HL-60 (cell line): ENCODE measurements around the gene BIRC7.

Experiments used
- DNase-seq, 2 experiments: peaks; one replicate each; pipeline ENCODE4 v3.0.0-alpha.2; 2010 to 2020; ENCODE audit warnings: low read depth in 1 of 2, low spot score in 1 of 2
- H3K27ac ChIP-seq: fragments of 250-450 bp; sonication (Bioruptor Pico); replicated peaks from 2 replicates; pipeline ENCODE4 v1.5.1; 2020; ENCODE audit warnings: mild to moderate bottlenecking, moderate library complexity
- H3K27me3 ChIP-seq: fragments of 250-450 bp; sonication (Bioruptor Pico); 2 replicates; pipeline ENCODE4 v1.5.1; 2021; ENCODE audit warnings: mild to moderate bottlenecking, moderate library complexity; ENCODE audit not compliant: insufficient read depth, poor library complexity, severe bottlenecking
- H3K4me3 ChIP-seq: replicated peaks from 2 replicates; pipeline ENCODE4 v1.5.1; 2011; ENCODE audit warnings: mild to moderate bottlenecking, control low read depth, low read length; ENCODE audit not compliant: insufficient read depth
- CTCF ChIP-seq: IDR thresholded peaks from one replicate; pipeline ENCODE4 v1.5.1; 2011; ENCODE audit warnings: low read length, control low read depth, inconsistent platforms; ENCODE audit not compliant: insufficient read depth
- GABPA ChIP-seq: IDR thresholded peaks from 2 replicates; pipeline ENCODE4 v1.6.1; 2012; ENCODE audit warnings: low read depth
- POLR2AphosphoS5 ChIP-seq: IDR thresholded peaks from 2 replicates; pipeline ENCODE4 v1.6.1; 2012; ENCODE audit warnings: low read depth
- REST ChIP-seq: IDR thresholded peaks from 2 replicates; pipeline ENCODE4 v1.6.1; 2012; ENCODE audit warnings: low read depth; ENCODE audit not compliant: insufficient replicate concordance
- SPI1 ChIP-seq: IDR thresholded peaks from 2 replicates; pipeline ENCODE4 v1.6.1; 2012; ENCODE audit warnings: low read depth, mild to moderate bottlenecking, borderline replicate concordance

BIRC7 gene

GRCh38 chr20:63191400-63191799, 44.3 kb upstream of the BIRC7 start:
- no peak overlapping the region for H3K27ac ChIP-seq
- TF ChIP-seq POLR2AphosphoS5 (no peak), SPI1 (no peak), REST (no peak)
- DNase-seq, result no peak
- H3K27me3 ChIP-seq, result no peaks in the 10 kb centered on the region
- H3K4me3 ChIP-seq, result no peak overlapping the region

GRCh38 chr20:63192721-63193120, 43.0 kb upstream of the BIRC7 start:
- Histone ChIP-seq H3K4me3 (no peak overlapping the region), H3K27me3 (no peaks in the 10 kb centered on the region), H3K27ac (no peak overlapping the region)
- no peak for DNase-seq
- TF ChIP-seq GABPA (no peak), CTCF (no peak), POLR2AphosphoS5 (no peak), SPI1 (no peak), REST (no peak)

DNA sequence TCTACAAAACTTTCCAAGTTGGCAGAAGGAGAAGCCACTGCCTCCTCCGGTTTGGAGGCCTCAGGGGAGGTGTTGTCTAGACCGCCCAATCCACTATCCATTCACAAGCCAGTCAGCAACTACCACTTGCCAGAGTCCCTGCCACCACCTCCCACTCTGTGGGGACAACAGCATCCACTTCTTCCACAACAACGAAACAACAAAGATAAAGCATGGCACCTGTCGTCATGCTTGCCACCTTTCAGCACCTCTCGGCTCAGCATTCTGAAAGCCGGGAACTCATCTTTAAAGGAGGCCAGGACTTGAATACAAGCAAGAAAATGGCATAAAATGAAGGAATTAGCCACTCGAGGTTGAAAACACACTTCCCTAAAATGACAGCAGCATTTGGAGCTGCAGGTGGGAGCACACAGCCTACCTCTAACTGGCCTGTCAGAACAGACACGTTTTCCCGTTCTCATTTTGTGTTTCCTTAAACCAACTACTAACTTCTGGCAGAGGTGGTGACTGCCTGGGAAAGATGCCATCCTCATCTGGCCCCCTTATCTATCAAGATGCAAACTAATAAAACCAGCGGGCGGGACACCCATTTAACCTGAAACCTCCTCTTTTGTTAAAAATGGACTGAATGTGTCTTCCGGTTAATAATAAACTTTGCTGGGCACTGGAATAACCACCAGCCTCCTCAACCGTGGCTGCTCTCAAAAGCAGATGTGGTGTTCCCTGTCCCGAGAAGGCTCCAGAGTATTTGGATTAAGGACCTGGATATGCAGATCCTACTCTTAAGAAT, 41.5 kb upstream of the BIRC7 start:
- TF ChIP-seq GABPA, result no peak
- TF ChIP-seq REST, result no peak
- no peak for TF ChIP-seq POLR2AphosphoS5
- no peak for TF ChIP-seq CTCF
- no peak for TF ChIP-seq SPI1
- no peak overlapping the region for H3K4me3 ChIP-seq
- DNase-seq, result no peak
- H3K27me3 ChIP-seq, result no peaks in the 10 kb centered on the region
- H3K27ac ChIP-seq, result no peak overlapping the region
